SK-N-MC (cell line): Measurements from ENCODE around the gene OR10J1.

Experiments used
- EZH2 ChIP-seq: fragments of 200-600 bp; sonication (generic); IDR thresholded peaks from one replicate; pipeline ENCODE4 v1.6.1; 2017; ENCODE audit warnings: antibody characterized with exemption
- FOXP2 ChIP-seq: optimal IDR thresholded peaks from 2 replicates; pipeline ENCODE3; 2011; ENCODE audit warnings: mild to moderate bottlenecking, moderate library complexity; ENCODE audit not compliant: insufficient read depth; ENCODE audit errors: extremely low read length, control extremely low read depth
- POLR2AphosphoS5 ChIP-seq: IDR thresholded peaks from 2 replicates; pipeline ENCODE4 v1.6.1; 2012; ENCODE audit warnings: mild to moderate bottlenecking, low read depth, low read length, borderline replicate concordance

DNA sequence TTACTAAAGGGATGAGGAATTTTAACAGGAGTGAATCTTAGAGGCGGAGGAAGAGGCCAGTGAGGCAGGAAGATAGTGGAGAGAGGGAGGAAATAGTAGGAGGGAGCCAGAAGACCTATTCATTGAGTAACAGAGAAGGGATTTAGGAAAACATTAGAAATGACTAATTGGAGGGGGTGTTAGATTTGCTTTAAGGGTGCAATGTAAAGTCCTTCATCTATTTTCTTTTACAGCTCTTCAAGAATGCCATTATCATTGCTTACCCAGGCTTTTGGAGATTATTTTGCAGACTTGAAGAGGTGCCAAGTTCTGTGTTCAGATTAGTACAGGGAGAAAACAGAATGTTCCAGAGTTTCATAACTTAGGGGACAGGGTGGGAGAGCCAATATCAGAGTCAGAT, 33.8 kb downstream of the OR10J1 start:
- TF ChIP-seq EZH2, result no peak
- TF ChIP-seq POLR2AphosphoS5, result no peak
- no peak for TF ChIP-seq FOXP2
